GM19328 (cell line): ENCODE data around the gene MROH2A.

Source experiments
- ATAC-seq: cut with Tn5 transposase; IDR thresholded peaks from one replicate; pipeline ENCODE4 v1.9.1; 2021; ENCODE audit warnings: mild to moderate bottlenecking, moderate library complexity; ENCODE audit not compliant: unreplicated experiment

The MROH2A gene

DNA sequence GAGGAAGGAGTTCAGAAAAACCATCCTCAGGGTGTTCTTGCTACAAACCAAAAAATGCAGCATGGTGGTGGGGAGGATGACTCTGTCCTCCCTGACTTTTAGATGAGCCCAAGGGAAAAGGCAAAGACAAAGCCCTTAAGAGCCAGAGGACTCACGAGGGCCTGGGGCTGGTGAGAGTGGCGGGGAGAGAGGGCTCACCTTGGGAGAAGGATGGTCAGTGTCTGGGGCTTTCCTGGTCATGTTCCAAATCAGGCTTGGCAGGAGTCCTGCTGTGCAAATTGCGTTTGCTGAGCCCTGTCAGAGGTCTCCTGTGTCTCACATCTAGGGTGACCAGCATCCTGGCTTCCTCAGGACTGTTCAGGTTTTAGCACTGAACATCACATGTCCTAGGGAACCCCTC lies 13.4 kb upstream of the MROH2A start:
- no peak for ATAC-seq

DNA sequence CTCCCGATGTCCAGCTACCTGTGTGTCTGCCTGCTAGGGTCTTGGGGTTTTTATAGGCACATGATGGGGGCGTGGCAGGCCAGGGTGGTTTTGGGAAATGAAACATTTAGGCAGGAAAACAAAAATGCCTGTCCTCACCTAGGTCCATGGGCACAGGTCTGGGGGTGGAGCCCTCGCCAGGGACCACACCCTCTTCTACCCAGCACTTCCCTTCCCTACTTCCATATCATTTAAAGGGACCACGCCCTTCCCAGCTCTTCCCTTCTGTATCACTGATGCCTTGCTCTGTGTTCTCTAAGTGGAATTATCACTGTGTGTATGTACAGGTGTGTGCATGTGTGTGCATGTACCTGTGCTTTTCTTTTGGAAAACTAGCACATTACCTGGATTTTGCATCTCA lies 11.7 kb upstream of the MROH2A start:
- ATAC-seq, result no peak

DNA sequence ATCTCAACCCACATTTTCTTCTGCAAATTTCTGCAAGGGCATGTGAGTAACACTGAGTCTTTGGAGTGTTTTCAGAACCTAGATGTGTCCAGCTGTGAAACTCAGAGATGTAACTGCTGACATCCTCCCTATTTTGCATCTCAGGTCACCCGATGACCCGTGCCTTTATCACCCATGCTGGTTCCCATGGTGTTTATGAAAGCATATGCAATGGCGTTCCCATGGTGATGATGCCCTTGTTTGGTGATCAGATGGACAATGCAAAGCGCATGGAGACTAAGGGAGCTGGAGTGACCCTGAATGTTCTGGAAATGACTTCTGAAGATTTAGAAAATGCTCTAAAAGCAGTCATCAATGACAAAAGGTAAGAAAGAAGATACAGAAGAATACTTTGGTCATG lies 10.1 kb upstream of the MROH2A start:
- ATAC-seq, result no peak

DNA sequence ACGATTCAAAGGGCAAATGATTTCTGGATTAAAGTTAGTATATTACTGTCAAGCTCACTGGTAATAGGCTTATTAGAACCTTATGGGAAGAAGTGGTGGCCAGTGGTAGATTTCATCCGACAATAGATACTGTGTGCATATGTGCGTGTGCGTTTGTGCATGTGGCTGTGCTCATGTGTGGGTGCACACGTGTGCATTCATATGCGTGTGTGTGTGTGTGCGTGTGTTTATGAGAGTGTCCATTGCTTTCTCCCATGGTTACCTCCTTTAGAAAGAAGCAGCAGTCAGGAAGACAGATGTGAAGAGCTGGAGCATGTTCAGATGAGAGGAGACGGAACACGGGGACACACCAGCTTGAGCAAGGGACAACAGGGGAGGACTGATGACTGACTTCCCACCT lies 8.9 kb upstream of the MROH2A start:
- no peak for ATAC-seq

- no peak for ATAC-seq
Observed at GRCh38 chr2:233772153-233772552, 6.0 kb upstream of the MROH2A start.

DNA sequence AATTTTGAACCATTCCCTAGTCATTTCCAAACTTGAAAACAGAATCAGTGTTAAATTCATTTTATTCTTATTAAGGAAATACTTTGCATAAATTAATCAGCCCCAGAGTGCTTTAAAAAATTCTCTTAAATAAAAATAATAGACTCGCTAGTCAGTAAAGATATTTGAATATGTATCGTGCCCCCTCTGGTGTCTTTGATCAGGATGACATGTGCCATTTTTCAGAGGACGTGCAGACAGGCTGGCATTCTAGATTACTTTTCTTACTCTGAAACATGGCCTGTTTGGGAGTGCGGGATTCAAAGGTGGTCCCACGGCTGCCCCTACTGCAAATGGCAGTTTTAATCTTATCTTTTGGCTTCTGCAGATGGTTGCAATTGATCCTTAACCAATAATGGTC lies 5.5 kb upstream of the MROH2A start:
- no peak for ATAC-seq

DNA sequence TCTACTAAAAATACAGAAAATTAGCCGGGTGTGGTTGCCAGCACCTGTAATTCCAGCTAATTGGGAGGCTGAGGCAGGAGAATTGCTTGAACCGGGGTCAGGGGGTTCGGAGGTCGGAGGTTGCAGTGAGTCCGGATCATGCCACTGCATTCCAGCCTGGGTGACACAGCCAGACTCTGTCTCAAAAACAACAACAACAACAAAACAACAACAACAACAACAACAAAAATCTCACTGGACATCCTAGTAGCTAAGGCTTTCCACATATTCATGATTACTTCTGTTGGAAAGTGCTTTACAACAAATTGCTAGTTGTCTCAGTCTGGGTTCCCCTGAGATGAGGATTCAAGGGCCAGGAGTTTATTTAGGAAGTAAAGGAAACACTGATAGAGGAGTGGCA lies 4.3 kb upstream of the MROH2A start:
- no peak for ATAC-seq

DNA sequence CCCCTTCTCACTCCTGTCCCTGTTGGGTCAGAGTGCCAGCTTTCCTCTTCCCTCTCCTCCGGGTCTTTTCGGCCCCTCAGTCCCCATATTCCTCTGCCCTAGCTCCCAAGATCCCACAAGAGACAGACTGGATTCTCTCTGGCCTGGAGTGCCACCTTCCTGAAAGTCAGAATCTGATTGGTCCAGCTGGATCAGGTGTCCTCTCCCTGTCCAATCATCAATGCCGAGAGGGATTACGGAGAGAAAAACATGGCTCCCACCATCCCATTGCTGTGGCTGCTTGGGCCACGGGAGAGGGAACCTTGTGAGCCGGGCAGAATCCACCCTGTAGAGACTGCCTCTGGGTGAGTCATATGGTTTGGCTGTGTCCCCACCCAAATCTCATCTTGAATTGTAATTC lies 2.7 kb upstream of the MROH2A start:
- no peak for ATAC-seq

DNA sequence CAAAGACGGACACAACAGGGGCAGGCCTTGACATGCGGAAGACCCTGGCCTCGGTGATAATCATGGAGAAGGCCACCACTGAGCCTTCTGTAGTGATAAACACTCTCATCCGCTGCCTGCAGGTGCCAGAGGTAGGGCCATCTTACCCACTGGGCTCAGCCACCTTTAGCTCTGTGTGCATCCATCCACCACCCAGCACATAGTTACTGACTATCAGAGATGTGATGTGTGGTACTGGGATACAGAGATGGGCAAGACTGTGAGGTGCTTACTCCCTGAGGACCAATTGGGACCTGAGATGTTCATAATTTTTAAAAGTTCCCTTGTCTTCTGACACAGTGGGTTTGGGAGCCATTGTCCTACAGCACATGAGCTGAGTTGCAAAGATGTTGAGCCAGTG lies 1.6 kb downstream of the MROH2A start:
- no peak for ATAC-seq

DNA sequence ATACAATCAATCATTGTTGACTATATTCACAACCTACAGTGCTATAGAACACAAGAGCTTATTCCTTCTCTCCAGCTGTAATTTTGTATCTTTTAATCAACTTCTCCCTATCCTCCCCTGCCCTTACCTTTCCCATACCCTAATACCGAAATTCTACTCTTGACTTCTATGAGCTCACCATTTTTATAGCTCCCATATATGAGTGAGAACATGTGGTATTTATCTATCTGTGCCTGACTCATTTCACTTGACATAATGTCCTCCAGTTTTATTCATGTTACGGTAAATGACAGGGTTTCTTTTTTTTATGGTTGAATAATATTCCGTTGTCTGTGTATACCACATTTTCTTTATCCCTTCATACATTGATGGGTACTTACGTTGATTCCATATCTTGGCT lies 2.6 kb downstream of the MROH2A start:
- no peak for ATAC-seq

DNA sequence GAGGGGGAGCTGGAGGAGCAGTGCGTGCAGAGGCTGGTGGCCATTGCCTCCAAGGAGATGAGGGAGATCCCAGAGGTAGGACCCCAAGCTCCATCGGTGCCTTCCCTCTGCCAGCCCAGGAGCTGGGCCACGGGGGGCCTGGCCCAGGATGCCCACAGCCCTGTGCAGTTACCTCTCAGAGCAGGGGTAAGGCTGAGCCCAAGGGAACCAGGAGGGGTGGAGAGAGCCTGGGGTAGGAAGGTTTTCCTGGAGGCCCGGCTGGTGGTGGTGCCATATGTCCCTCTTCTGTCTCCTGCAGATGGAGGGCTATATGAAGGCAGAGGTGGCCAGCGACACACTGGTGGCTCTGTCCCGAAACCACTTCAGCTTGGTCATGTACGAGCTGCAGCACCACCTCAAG lies 11.4 kb downstream of the MROH2A start:
- ATAC-seq, result no peak

DNA sequence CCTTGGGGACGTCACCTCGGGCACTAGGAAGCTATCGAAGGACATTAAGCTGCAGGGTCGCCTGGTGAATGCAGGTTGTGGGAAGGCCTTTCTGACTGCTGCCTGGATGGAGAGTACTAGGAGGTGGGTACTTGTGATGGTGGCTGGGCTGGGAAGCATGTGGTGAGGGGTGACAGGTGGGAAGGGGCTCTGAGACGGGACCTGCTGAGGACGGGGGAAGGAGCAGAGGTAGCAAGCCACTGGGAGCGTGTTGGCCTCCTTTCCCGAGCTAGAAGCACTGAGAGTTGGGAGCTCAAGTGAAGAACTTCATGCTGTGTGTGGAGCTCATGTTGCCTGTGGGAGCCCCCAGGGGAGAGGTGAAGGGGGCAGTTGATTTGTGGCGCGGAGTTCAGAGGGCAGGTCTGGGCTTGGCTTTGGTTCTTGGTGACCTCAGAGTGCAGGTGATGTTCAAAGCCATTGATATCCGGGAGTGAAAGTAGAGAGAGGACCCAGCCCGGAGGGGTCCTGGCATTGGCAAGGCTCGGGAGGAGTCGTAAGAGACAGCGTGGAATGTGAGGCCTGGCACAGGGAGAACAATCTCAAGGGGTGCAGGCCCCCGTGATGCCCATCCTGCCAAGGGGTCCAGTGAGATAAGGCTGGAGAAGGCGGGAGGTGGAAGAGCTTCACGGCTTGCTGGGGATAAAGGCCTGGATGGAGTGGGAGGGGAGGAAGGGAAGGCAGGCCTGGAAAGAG lies 13.2 kb downstream of the MROH2A start:
- no peak for ATAC-seq

GRCh38 chr2:233791883-233792329 lies 13.8 kb downstream of the MROH2A start:
- ATAC-seq, result no peak

GRCh38 chr2:233792720-233793119 lies 14.6 kb downstream of the MROH2A start:
- ATAC-seq, result no peak

- ATAC-seq, result no peak
Observed at GRCh38 chr2:233793465-233794127, 15.5 kb downstream of the MROH2A start.

DNA sequence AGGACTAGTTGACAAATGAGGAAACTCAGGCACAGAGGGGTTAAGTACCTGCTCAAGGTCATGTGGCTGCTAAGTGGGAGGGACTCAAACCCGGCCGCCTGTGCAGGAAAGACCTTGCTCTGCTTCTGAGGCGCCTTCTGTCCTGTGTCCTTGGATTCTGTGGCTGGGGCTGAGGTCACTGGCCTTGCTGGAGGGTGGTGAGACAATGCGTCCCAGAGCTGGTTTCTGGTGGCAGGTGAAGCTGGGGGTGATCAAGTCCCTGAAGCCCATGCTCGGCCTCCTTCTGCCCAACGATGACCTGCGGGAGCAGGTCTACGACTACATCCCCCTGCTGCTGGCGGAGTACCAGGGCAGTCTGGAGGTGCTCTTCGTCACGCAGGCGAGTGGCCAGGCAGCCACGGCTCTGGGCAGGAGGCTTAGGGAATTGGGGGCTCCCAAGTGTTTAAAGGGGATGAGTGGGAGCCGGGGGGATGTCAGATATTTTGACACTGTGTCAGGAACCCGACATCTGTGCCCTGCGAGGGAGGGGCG lies 16.1 kb downstream of the MROH2A start:
- no peak for ATAC-seq

- no peak for ATAC-seq
Observed at GRCh38 chr2:233795735-233796171, 17.6 kb downstream of the MROH2A start.

DNA sequence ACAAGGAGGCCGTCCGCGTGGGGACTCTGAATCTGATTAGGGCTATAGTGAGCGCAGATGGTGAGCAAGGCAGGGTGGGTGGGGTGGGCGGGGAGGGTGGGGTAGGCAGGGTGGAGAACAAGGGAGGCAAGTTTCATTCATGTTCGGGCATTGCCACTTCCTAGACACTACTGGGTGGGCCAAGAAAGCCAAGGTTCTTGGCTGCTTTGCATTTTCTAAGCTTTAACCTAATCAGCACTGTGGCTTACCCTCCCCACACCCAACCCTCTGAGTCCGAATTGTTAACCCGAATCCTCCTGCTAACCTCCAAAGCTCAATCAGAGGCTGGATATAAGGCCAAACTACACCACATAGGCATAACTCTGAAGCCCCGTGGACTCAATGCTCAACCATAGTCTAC lies 18.1 kb downstream of the MROH2A start:
- no peak for ATAC-seq

GRCh38 chr2:233798335-233799086 lies 20.4 kb downstream of the MROH2A start:
- no peak for ATAC-seq

GRCh38 chr2:233799087-233799665 lies 21.0 kb downstream of the MROH2A start:
- no peak for ATAC-seq

DNA sequence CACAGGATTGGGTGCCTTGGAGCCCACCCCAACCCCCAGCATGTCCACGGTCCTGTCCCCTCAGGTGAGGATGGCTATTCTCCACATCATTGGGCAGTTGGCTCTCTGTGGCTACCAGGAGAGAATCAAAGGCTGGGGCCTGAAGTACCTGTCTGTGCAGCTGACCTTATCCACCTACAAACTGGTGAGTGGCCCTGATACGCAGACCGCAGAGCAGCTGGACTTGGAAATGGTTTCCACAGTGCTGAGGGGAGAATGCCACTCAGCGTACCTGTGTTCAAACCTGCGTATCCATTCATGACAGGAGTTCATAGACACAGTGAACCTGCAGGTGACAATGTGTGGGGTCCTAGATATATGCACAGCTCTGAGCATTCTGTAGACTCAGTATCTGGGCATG lies 21.6 kb downstream of the MROH2A start:
- no peak for ATAC-seq
